ENCODE data around the gene TNFSF18. TPM values are rescaled to one million over a fixed set of nuclear protein-coding genes. Genes with fewer than 3 reads are reported as not detected.

Gene TNFSF18, protein sequence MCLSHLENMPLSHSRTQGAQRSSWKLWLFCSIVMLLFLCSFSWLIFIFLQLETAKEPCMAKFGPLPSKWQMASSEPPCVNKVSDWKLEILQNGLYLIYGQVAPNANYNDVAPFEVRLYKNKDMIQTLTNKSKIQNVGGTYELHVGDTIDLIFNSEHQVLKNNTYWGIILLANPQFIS
- total RNA-seq, result not detected in 2 replicates

DNA sequence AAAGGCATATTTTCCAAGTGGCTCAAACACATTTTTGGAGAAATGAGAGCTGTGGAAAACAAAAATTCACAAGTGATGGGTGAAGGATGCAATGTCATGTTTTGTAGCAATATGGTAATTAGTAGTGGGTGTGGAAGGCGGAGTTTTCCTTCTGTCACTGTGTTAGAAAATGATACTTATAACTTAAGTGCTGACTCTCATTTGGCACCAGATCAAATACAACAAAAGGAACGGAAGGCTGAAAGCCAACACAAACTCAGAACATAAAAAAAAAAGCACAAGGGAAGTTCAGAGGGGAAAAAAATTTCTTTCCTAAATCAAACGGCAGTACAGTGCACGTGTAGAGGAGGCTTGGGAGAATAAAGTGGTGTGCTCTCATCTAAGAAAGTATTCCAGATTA, at the start of gene TNFSF18:
TNFSF18 (minus strand) TSS at position 77 of the 400 bp plus-strand sequence; CDS start at position 32, 45 bp downstream.
- no peak within 1 kb of the TSS for H3K4me3 ChIP-seq (ENCODE audit: low read depth, low read length)
- no peak for DNase-seq (ENCODE audit: low read depth)
- TF ChIP-seq CTCF (conservative IDR thresholded peaks at IDR 0.05; ENCODE audit: low read depth, low read length), result no peak

- TF ChIP-seq CTCF (conservative IDR thresholded peaks at IDR 0.05; ENCODE audit: low read depth, low read length), result no peak
- H3K4me3 ChIP-seq (ENCODE audit: low read depth, low read length), result no peak overlapping the region
- DNase-seq (ENCODE audit: low read depth), result peak; percentile 42
Observed at GRCh38 chr1:173099166-173099565, 48.4 kb upstream of the TNFSF18 start.

- TF ChIP-seq CTCF (conservative IDR thresholded peaks at IDR 0.05; ENCODE audit: low read depth, low read length), result no peak
- no peak for DNase-seq (ENCODE audit: low read depth)
- H3K4me3 ChIP-seq (ENCODE audit: low read depth, low read length), result no peak overlapping the region
Observed at GRCh38 chr1:173098117-173098516, 47.4 kb upstream of the TNFSF18 start.

DNA sequence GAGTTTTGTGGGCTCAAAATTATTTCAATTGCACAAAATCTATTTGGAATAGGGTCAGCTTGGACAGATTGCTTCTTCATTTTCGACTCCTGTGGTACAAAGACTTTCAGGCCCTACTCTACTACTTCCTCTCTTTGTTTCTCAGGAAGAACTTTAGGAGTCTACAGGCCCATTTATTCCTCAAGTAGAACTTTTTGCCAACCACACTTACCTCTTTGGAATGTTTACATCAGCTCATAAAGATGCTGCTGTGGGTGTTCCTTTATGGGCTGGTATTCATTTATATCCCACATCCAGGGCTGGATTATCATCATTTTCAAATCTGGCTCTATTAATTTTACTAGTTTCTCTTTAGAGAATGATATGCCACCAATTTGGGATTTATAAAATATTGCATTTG, 46.3 kb upstream of the TNFSF18 start:
- no peak for TF ChIP-seq CTCF (conservative IDR thresholded peaks at IDR 0.05; ENCODE audit: low read depth, low read length)
- DNase-seq (ENCODE audit: low read depth), result no peak
- no peak overlapping the region for H3K4me3 ChIP-seq (ENCODE audit: low read depth, low read length)

DNA sequence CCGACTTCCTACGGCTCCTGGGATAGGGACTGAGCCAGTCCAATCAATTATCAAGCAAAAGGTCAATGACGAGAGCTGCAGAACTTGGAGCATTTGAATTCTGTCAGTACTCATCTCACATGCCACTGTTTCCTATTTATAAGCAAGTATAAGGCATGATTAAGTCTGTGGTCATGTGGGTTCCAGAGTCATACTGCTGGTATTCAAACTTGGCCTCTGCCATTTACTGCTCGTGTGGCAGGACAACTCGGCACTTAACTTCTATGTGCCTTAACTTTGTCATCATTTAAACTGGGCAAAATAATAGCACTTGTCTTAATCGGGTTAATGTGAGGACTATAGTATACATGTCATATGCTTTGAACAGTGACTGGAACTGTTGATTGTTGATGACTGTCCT, 44.9 kb upstream of the TNFSF18 start:
- peak; percentile 49 for DNase-seq (ENCODE audit: low read depth)
- TF ChIP-seq CTCF (conservative IDR thresholded peaks at IDR 0.05; ENCODE audit: low read depth, low read length), result no peak
- H3K4me3 ChIP-seq (ENCODE audit: low read depth, low read length), result no peak overlapping the region

GRCh38 chr1:173094541-173094940, 43.8 kb upstream of the TNFSF18 start:
- no peak for DNase-seq (ENCODE audit: low read depth)
- no peak overlapping the region for H3K4me3 ChIP-seq (ENCODE audit: low read depth, low read length)
- no peak for TF ChIP-seq CTCF (conservative IDR thresholded peaks at IDR 0.05; ENCODE audit: low read depth, low read length)

All from epithelial cell of proximal tubule (primary cell).